GM12874 (cell line): ENCODE results near the gene MRPL51.

Source experiments
- TF ChIP-seq, protein P1 (sequence below): IDR thresholded peaks from 2 replicates; pipeline ENCODE4 v1.5.1; 2011; ENCODE audit warnings: low read depth, mild to moderate bottlenecking, control low read depth, low read length, moderate library complexity; ENCODE audit not compliant: insufficient read depth

Gene MRPL51

DNA sequence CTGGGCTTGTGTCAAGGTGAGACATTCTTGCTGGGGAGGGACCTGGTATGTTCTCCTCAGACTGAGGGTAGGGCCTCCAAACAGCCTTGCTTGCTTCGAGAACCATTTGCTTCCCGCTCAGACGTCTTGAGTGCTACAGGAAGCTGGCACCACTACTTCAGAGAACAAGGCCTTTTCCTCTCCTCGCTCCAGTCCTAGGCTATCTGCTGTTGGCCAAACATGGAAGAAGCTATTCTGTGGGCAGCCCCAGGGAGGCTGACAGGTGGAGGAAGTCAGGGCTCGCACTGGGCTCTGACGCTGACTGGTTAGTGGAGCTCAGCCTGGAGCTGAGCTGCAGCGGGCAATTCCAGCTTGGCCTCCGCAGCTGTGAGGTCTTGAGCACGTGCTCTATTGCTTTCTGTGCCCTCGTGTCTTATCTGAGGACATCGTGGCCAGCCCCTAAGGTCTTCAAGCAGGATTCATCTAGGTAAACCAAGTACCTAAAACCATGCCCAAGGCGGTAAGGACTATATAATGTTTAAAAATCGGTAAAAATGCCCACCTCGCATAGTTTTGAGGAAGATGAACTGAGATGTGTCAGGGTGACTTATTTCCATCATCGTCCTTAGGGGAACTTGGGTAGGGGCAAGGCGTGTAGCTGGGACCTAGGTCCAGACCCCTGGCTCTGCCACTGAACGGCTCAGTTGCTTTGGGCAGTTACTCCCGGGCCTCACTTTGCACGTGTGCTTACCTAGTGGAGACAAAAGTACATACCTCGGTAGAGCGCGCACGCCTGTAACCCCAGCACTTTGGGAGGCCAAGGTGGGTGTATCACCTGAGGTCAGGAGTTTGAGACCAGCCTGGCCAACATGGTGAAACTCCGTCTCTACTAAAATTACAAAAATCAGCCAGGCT is 45.6 kb upstream of the MRPL51 start:
- TF ChIP-seq, protein P1, sequence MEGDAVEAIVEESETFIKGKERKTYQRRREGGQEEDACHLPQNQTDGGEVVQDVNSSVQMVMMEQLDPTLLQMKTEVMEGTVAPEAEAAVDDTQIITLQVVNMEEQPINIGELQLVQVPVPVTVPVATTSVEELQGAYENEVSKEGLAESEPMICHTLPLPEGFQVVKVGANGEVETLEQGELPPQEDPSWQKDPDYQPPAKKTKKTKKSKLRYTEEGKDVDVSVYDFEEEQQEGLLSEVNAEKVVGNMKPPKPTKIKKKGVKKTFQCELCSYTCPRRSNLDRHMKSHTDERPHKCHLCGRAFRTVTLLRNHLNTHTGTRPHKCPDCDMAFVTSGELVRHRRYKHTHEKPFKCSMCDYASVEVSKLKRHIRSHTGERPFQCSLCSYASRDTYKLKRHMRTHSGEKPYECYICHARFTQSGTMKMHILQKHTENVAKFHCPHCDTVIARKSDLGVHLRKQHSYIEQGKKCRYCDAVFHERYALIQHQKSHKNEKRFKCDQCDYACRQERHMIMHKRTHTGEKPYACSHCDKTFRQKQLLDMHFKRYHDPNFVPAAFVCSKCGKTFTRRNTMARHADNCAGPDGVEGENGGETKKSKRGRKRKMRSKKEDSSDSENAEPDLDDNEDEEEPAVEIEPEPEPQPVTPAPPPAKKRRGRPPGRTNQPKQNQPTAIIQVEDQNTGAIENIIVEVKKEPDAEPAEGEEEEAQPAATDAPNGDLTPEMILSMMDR, result no peak

DNA sequence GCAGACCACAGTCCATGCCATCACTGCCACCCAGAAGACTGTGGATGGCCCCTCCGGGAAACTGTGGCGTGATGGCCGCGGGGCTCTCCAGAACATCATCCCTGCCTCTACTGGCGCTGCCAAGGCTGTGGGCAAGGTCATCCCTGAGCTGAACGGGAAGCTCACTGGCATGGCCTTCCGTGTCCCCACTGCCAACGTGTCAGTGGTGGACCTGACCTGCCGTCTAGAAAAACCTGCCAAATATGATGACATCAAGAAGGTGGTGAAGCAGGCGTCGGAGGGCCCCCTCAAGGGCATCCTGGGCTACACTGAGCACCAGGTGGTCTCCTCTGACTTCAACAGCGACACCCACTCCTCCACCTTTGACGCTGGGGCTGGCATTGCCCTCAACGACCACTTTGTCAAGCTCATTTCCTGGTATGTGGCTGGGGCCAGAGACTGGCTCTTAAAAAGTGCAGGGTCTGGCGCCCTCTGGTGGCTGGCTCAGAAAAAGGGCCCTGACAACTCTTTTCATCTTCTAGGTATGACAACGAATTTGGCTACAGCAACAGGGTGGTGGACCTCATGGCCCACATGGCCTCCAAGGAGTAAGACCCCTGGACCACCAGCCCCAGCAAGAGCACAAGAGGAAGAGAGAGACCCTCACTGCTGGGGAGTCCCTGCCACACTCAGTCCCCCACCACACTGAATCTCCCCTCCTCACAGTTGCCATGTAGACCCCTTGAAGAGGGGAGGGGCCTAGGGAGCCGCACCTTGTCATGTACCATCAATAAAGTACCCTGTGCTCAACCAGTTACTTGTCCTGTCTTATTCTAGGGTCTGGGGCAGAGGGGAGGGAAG is 44.7 kb upstream of the MRPL51 start:
- TF ChIP-seq, protein P1, result peak; percentile 81

DNA sequence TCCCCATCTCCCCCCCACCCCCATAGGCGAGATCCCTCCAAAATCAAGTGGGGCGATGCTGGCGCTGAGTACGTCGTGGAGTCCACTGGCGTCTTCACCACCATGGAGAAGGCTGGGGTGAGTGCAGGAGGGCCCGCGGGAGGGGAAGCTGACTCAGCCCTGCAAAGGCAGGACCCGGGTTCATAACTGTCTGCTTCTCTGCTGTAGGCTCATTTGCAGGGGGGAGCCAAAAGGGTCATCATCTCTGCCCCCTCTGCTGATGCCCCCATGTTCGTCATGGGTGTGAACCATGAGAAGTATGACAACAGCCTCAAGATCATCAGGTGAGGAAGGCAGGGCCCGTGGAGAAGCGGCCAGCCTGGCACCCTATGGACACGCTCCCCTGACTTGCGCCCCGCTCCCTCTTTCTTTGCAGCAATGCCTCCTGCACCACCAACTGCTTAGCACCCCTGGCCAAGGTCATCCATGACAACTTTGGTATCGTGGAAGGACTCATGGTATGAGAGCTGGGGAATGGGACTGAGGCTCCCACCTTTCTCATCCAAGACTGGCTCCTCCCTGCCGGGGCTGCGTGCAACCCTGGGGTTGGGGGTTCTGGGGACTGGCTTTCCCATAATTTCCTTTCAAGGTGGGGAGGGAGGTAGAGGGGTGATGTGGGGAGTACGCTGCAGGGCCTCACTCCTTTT is 44.0 kb upstream of the MRPL51 start:
- TF ChIP-seq, protein P1, result no peak

DNA sequence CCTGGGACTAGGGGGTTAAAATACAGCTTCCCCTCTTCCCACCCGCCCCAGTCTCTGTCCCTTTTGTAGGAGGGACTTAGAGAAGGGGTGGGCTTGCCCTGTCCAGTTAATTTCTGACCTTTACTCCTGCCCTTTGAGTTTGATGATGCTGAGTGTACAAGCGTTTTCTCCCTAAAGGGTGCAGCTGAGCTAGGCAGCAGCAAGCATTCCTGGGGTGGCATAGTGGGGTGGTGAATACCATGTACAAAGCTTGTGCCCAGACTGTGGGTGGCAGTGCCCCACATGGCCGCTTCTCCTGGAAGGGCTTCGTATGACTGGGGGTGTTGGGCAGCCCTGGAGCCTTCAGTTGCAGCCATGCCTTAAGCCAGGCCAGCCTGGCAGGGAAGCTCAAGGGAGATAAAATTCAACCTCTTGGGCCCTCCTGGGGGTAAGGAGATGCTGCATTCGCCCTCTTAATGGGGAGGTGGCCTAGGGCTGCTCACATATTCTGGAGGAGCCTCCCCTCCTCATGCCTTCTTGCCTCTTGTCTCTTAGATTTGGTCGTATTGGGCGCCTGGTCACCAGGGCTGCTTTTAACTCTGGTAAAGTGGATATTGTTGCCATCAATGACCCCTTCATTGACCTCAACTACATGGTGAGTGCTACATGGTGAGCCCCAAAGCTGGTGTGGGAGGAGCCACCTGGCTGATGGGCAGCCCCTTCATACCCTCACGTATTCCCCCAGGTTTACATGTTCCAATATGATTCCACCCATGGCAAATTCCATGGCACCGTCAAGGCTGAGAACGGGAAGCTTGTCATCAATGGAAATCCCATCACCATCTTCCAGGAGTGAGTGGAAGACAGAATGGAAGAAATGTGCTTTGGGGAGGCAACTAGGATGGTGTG is 43.1 kb upstream of the MRPL51 start:
- TF ChIP-seq, protein P1, result no peak

DNA sequence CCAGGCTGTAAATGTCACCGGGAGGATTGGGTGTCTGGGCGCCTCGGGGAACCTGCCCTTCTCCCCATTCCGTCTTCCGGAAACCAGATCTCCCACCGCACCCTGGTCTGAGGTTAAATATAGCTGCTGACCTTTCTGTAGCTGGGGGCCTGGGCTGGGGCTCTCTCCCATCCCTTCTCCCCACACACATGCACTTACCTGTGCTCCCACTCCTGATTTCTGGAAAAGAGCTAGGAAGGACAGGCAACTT is 42.6 kb upstream of the MRPL51 start:
- TF ChIP-seq, protein P1, result no peak

DNA sequence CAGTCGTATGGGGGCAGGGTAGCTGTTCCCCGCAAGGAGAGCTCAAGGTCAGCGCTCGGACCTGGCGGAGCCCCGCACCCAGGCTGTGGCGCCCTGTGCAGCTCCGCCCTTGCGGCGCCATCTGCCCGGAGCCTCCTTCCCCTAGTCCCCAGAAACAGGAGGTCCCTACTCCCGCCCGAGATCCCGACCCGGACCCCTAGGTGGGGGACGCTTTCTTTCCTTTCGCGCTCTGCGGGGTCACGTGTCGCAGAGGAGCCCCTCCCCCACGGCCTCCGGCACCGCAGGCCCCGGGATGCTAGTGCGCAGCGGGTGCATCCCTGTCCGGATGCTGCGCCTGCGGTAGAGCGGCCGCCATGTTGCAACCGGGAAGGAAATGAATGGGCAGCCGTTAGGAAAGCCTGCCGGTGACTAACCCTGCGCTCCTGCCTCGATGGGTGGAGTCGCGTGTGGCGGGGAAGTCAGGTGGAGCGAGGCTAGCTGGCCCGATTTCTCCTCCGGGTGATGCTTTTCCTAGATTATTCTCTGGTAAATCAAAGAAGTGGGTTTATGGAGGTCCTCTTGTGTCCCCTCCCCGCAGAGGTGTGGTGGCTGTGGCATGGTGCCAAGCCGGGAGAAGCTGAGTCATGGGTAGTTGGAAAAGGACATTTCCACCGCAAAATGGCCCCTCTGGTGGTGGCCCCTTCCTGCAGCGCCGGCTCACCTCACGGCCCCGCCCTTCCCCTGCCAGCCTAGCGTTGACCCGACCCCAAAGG is 42.1 kb upstream of the MRPL51 start:
- TF ChIP-seq, protein P1, result no peak
